Large intestine (tissue), 3 donors: ENCODE data around the gene BCL11B. TPM values are rescaled to one million over a fixed set of nuclear protein-coding genes. Genes with fewer than 3 reads are reported as not detected.
A peak's percentile ranks its signal among the peaks of the same experiment; 100 is the strongest.

Source experiments
- DNase-seq, 2 donors: peaks; one replicate each; pipeline versions ENCODE4 v3.0.0 to v3.0.0-alpha.2; 2013
- H3K27ac ChIP-seq: one replicate; pipeline ENCODE4 v1.5.1; 2013; ENCODE audit warnings: low read length
- H3K27me3 ChIP-seq: 2 replicates; pipeline ENCODE4 v1.6.1; 2013; ENCODE audit warnings: low read length; ENCODE audit not compliant: control insufficient read depth, insufficient read depth
- H3K36me3 ChIP-seq: 2 replicates; pipeline ENCODE4 v1.6.1; 2013; ENCODE audit warnings: low read length; ENCODE audit not compliant: control insufficient read depth, insufficient read depth
- H3K4me1 ChIP-seq: one replicate; pipeline ENCODE4 v1.6.1; 2013; ENCODE audit warnings: low read length; ENCODE audit not compliant: control insufficient read depth, insufficient read depth
- H3K4me3 ChIP-seq: one replicate; pipeline ENCODE4 v1.5.1; 2013; ENCODE audit warnings: low read length
- H3K9me3 ChIP-seq: one replicate; pipeline ENCODE4 v1.6.1; 2013; ENCODE audit warnings: mild to moderate bottlenecking, low read depth, low read length, moderate library complexity; ENCODE audit not compliant: control insufficient read depth
- WGBS: methylation state at CpG from one replicate; pipeline ENCODE4 v1.1.5; 2013; ENCODE audit warnings: low lambda C conversion rate; ENCODE audit not compliant: insufficient coverage; 5-methylcytosine and 5-hydroxymethylcytosine counted together
- polyA plus RNA-seq: library from polyadenylated mRNA; unstranded; fragments of 120-200 nt; gene quantifications from one replicate; pipeline ENCODE4 v1.2.1, GENCODE V29; 2013

BCL11B gene
- polyA plus RNA-seq, 1 donor: 4.0 TPM

DNA sequence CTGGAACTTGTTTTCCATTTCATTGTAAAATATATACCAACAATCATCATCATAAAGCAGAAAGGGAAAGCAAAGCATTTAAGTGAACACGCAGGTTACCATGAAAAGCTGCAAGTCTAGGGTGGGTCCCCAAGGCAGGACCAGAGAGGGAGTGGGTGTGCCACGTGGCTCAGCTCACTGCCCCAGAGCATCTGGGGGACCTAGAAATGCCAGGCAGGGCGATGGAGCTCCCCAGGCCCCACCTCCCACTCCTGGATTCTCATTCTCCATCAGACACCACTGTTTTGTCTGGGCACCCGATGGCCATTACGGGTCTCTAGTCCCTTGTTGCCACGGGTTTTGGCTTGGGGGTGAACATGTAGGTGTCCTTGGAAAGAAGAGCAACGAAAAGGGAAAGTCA, 34.7 kb downstream of the BCL11B start:
- no peak overlapping the region for H3K27ac ChIP-seq

DNA sequence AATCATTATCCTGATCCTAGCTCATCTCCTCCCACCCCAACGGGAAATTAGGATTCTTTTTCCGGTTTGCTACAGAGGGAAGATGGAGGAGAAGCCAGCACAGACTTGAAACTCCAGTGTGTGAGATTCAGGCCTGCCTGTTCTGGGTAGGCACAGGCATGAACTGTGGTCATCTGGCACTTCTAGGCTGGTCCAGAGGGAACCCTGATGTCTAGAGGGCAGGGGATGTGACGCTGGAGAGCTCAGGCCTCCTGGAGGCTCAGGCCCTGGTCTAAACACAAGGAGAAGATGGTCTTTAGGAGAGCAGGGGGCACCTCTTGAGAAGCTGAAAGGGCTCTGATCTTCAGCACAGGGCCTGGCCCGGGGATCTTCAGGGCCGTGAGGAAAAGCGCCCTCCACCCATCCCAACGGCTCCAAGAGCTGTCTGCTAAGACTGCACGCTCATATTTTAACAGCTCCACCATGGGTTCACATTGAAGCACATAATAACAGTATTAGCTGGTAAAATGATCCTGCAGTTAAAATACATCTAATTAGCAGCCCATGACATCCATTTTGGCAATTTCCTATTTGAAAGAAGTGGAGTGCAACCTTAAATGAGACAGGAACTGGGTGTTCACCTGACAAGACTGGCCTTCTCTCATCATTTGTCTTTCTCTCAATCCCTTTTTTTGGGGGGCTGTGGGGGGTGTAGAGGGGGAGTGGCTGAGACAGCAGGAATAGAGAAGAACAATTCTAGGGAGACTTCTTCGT, 35.4 kb downstream of the BCL11B start:
- WGBS: 100% methylated on average over 1 of the region's 9 CpGs
- H3K4me1 ChIP-seq: peaks cover 11% of the 10 kb centered on the region
- peaks cover 2% of the 10 kb centered on the region for H3K36me3 ChIP-seq
- no peak for DNase-seq
- H3K27me3 ChIP-seq: peaks cover 2% of the 10 kb centered on the region
- H3K27ac ChIP-seq: no peak overlapping the region
- no peaks in the 10 kb centered on the region for H3K9me3 ChIP-seq
- no peak overlapping the region for H3K4me3 ChIP-seq

More for the DNA sequence above, 34.7 kb downstream of the BCL11B start:
- DNase-seq: no peak
- Histone ChIP-seq H3K9me3 (no peaks in the 10 kb centered on the region), H3K27me3 (peaks cover 5% of the 10 kb centered on the region), H3K4me3 (no peak overlapping the region), H3K4me1 (peaks cover 5% of the 10 kb centered on the region), H3K36me3 (peaks cover 2% of the 10 kb centered on the region)
- WGBS: no CpG with 5 or more reads among the region's 7 CpGs

DNA sequence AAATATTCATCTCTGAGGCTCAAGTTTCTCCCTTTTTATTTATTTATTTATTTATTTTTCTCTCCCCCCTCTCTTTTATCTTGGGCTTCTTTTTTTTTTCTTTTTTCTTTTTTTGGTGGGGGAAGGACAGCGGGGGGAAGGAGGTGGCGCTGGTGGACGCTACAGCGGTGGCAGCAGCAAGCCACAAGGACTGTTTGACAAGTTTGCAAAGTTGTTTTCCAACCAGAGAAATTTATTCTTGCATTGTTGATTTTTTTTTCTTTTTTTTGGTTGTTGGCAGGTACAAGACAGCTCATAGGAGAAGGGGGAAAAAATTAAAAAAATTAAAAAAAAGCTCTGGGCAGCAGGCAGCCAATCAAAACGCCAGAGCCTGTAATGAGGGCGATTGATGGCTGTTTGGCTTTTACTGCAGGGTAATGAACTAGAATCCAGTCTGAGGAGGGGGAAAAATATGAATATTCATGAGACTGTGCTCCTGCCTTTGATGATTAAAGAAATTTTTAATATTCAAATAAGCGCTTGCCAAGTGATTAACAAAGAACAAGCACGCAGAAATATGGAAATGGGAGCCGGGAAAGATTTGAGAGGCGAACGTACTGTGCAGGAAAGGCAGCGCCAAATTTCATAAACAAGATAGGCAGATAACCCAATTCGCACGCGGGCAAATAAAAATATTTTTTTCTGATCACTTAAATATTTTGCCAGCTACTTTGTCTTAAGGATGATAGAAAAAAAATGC, 36.2 kb downstream of the BCL11B start:
- H3K36me3 ChIP-seq: peaks cover 2% of the 10 kb centered on the region
- 64% methylated on average over 7 of the region's 15 CpGs for WGBS
- no peaks in the 10 kb centered on the region for H3K9me3 ChIP-seq
- no peaks in the 10 kb centered on the region for H3K27me3 ChIP-seq
- H3K4me3 ChIP-seq: peak overlapping the region; percentile 14
- no peak overlapping the region for H3K27ac ChIP-seq
- H3K4me1 ChIP-seq: peaks cover 15% of the 10 kb centered on the region
- no peak for DNase-seq

DNA sequence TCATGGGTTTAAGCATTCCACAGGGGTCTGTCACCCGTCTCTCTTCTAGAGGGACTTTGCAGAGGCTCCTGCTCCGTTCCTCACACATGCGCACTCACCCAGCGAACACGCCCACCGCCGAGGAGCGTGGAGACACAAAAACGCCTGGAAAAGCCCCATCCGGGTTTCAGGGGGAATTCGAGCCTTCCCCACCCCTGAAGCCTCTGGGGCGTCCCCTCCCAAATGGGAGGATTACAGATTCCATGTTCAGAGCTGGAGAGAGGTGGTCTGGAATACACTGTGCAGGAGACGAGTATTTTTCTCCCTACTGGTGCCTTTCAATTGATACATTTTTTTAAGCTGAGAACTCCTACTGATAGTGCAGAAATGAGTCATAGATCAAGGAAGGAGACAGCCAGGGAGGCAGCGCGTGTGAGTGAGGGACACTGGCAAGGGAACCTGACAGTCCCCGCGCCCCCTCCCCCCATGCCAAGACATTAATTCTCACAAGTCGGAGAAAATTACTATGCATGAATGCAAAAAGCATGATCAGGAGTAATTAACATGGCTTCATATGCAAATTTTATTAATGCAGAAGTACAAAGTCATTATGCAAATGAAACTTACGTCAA, 36.9 kb downstream of the BCL11B start:
- Histone ChIP-seq H3K36me3 (peaks cover 2% of the 10 kb centered on the region), H3K27me3 (no peaks in the 10 kb centered on the region), H3K27ac (no peak overlapping the region), H3K4me1 (peaks cover 17% of the 10 kb centered on the region), H3K9me3 (no peaks in the 10 kb centered on the region), H3K4me3 (peak overlapping the region; percentile 14)
- WGBS: 13% methylated on average over 1 of the region's 19 CpGs
- peak in 1 of 2 donors; percentile 61 for DNase-seq

DNA sequence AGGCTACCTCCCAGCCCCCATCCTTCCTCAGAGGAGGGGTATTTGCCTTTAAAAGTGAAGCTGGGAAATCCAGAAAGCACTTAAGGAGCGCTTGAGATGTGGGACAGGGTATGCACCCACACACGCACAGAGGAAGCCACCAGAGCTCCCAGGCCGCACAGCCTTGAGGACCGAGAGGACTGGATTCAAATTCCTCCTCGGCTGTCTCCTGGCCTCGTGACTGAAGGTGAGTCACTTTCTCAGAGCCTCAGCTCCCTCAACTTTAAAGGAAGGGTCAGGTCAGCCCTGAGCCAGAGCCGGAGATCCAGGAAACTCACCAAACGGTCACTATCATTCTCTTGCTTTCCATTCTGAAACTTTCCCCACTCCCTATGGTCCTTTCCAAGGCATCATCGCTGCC, 37.6 kb downstream of the BCL11B start:
- Histone ChIP-seq H3K27ac (no peak overlapping the region), H3K36me3 (peaks cover 2% of the 10 kb centered on the region), H3K9me3 (no peaks in the 10 kb centered on the region), H3K4me1 (peaks cover 21% of the 10 kb centered on the region), H3K4me3 (no peak overlapping the region), H3K27me3 (no peaks in the 10 kb centered on the region)
- no peak for DNase-seq
- 82% methylated on average over 3 of the region's 9 CpGs for WGBS

DNA sequence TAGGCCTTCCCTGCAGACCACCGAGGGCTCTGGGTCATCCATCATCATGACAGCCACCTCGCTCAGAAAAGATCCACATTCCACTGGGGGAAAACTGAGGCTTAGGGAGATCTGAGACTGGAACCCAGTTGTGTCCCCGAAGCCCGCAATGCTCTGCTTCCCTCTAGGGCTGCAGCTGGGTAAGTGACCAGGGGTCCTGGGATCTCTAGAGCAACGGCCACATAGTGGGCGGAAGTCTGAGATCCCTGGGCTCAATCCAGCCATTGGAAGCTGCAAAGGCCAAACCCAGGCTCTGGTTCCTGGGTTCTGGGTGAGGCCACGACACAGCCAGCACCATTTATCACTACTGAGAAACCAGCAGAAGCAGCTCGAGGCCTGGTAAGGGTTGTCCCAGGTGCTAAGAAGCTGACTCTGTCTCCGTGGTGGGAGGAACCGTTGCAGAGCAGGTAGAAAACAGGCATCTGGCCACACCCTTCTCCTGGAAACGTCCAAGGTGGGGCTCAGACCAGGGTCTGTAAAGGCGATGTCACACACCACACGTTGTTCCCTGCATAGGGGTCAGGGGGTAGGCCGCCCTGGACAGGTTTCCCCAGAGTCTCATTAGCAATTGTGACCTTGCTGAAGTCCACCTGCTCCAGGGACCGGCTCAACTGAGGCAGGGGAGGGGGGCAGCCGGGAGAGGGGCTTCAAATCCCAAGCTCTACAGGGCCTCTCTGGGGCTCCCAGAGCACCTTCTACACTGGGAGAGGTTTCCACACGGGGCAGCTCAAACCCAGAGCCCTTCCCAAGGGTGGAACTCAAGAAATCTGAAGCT, 38.6 kb downstream of the BCL11B start:
- Histone ChIP-seq H3K4me1 (peaks cover 21% of the 10 kb centered on the region), H3K27ac (no peak overlapping the region), H3K4me3 (no peak overlapping the region), H3K9me3 (no peaks in the 10 kb centered on the region), H3K27me3 (no peaks in the 10 kb centered on the region), H3K36me3 (peaks cover 6% of the 10 kb centered on the region)
- no CpG with 5 or more reads among the region's 17 CpGs for WGBS
- no peak for DNase-seq

DNA sequence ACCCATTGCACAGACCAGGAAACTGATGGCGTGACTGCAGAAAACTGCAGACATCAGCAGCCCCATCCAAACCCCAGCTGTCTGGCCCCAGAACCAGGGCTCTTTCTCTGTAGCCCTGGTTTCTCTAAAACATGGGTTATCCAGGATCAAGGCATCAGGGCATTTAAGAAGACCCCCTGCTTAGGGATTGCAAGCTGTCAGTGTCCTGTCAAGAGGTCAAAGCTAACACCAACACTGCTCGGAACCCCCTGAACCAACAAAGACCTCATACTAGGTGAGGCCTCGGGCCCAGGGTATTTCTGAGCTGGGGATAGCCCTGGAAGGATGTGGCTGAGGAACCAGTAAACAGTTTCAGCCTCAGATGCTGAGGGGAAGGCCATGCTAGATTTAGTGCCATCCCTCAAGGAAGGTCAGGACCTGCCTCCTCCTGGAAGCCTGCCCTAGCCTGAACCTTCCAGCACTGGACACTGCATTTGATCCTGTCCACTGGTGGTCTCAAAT, 39.2 kb downstream of the BCL11B start:
- Histone ChIP-seq H3K27ac (no peak overlapping the region), H3K36me3 (peaks cover 7% of the 10 kb centered on the region), H3K4me1 (peaks cover 21% of the 10 kb centered on the region), H3K9me3 (no peaks in the 10 kb centered on the region), H3K27me3 (no peaks in the 10 kb centered on the region), H3K4me3 (no peak overlapping the region)
- WGBS: no CpG with 5 or more reads among the region's 3 CpGs
- DNase-seq: no peak

DNA sequence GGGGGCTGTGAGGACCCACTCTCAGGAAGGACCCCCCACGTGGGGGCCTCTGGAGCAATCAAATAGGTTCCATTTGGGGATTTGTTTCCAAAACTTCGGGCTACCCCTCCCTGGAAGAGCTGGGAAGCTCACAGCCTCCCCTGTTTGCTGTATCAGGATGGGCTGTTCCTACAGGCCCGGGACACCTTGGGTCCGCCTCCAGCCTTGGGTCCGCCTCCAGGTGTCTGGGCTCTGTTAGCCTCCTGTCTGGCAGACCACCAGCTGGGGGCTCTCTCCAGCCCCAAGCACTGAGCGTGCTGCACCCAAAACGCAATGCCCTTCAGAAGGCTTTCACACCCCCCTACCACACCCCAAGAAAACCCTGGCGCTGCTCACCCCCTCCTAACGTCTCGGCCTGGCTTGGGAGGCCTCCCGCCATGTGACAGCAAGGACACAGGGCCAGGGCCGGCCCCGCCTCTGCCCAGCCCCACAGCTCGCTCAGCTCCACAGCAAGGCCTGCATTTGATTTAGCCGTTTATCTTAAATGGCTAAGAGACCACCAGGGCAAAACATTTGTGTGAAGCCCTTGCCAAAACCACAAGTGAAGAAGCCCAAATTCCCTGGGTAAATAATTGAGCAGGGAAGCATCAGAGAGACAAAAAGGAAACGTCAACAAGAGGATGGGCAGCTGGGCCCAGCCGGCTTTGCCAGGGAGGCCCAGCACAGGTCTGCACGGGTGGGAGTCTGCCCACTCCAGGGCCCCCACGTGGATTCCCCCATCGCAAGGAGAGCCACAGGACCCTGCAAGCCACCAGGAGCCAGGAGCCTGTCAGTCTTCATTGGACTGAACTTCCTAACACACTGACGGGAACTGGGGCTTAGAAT, 39.9 kb downstream of the BCL11B start:
- Histone ChIP-seq H3K9me3 (no peaks in the 10 kb centered on the region), H3K27me3 (no peaks in the 10 kb centered on the region), H3K4me3 (peak overlapping the region; percentile 43), H3K36me3 (peaks cover 7% of the 10 kb centered on the region), H3K27ac (peak overlapping the region; percentile 21), H3K4me1 (peaks cover 22% of the 10 kb centered on the region)
- DNase-seq: peak in 1 of 2 donors; percentile 77
- no CpG with 5 or more reads among the region's 21 CpGs for WGBS

DNA sequence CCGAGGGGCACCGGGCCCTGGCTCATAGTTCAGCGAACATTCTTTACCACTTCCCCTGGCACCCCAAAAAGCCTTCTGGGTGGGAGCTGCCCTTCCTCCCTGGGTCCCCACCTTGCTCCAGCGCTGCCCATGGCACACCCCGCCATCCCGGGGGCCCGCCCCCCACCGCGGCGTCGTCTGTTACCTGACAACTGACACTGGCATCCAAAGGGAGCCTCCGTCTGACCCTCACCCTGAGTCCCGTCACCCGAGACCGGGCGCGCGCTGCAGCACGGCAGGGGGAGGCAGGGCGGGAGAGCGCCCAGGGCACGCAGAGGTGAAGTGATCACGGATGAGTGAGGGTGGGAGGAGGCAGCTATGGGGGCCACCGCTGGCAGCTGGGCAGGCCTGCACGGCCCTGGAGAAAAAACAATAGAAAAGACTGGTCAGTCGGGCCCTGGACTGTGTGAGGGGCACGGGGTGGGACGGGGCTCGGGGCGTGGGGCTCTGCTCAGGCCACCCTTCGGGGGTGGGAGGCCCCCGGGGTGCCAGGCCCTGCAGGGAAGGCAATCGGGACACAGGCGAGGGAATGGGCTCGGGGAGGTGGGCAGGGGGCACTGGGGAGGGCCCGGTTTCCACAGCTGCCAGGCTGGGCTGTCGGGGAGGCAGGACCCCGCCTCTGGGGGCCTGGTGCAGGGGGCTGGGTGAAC, 40.7 kb downstream of the BCL11B start:
- no peak overlapping the region for H3K27ac ChIP-seq
- no CpG with 5 or more reads among the region's 38 CpGs for WGBS
- H3K27me3 ChIP-seq: no peaks in the 10 kb centered on the region
- peak overlapping the region; percentile 43 for H3K4me3 ChIP-seq
- H3K9me3 ChIP-seq: no peaks in the 10 kb centered on the region
- DNase-seq: no peak
- H3K4me1 ChIP-seq: peaks cover 27% of the 10 kb centered on the region
- H3K36me3 ChIP-seq: peaks cover 7% of the 10 kb centered on the region
